WTC11 (cell line): ENCODE data around the gene CEP104.

Experiments
- ATF6 ChIP-seq: sonication (generic); formaldehyde crosslinking; IDR thresholded peaks from 2 replicates; pipeline ENCODE4 v1.8.1; 2023; ENCODE audit warnings: mild to moderate bottlenecking, missing genetic modification reagents
- FOXP1 ChIP-seq: sonication (generic); formaldehyde crosslinking; IDR thresholded peaks from 2 replicates; pipeline ENCODE4 v1.8.0; 2022; ENCODE audit warnings: missing genetic modification reagents, mild to moderate bottlenecking, moderate library complexity, borderline replicate concordance
- PRDM15 ChIP-seq: sonication (generic); formaldehyde crosslinking; IDR thresholded peaks from 2 replicates; pipeline ENCODE4 v1.8.0; 2022; ENCODE audit warnings: missing genetic modification reagents
- SP1 ChIP-seq: sonication (generic); formaldehyde crosslinking; conservative IDR thresholded peaks from 2 replicates; pipeline ENCODE4 v1.8.1; 2022; ENCODE audit warnings: missing genetic modification reagents
- ZNF317 ChIP-seq: sonication (generic); formaldehyde crosslinking; IDR thresholded peaks from 2 replicates; pipeline ENCODE4 v1.8.1; 2023; ENCODE audit warnings: low read depth, mild to moderate bottlenecking, moderate library complexity, missing genetic modification reagents, borderline replicate concordance
- ZNF416 ChIP-seq: fragments of 250-450 bp; sonication (Bioruptor Pico); IDR thresholded peaks from 2 replicates; pipeline ENCODE4 v1.9.0; 2021; ENCODE audit warnings: mild to moderate bottlenecking, inconsistent platforms
- TF ChIP-seq, protein P1 (sequence below): fragments of 200-600 bp; IDR thresholded peaks from 2 replicates; pipeline ENCODE4 v1.8.0; 2022; ENCODE audit warnings: antibody characterized with exemption
- TF ChIP-seq, protein P2 (sequence below): sonication (generic); formaldehyde crosslinking; IDR thresholded peaks from 2 replicates; pipeline ENCODE4 v1.8.1; 2022; ENCODE audit warnings: mild to moderate bottlenecking, missing genetic modification reagents, moderate library complexity, borderline replicate concordance
- TF ChIP-seq, protein P3 (sequence below): sonication (generic); formaldehyde crosslinking; IDR thresholded peaks from 2 replicates; pipeline ENCODE4 v1.8.0; 2023; ENCODE audit warnings: mild to moderate bottlenecking, missing genetic modification reagents
- TF ChIP-seq, protein P4 (sequence below): sonication (generic); formaldehyde crosslinking; conservative IDR thresholded peaks from 2 replicates; pipeline ENCODE4 v1.8.1; 2023; ENCODE audit warnings: mild to moderate bottlenecking, low read depth, missing genetic modification reagents, moderate library complexity

GRCh38 chr1:3852091-3852490 is 4.9 kb downstream of the CEP104 start:
- TF ChIP-seq ATF6 (CRISPR knock-in tag) (no peak), FOXP1 (no peak), PRDM15 (CRISPR knock-in tag) (no peak), SP1 (CRISPR knock-in tag) (no peak), ZNF416 (CRISPR knock-in tag) (no peak), ZNF317 (CRISPR knock-in tag) (no peak)
- TF ChIP-seq, protein P1, sequence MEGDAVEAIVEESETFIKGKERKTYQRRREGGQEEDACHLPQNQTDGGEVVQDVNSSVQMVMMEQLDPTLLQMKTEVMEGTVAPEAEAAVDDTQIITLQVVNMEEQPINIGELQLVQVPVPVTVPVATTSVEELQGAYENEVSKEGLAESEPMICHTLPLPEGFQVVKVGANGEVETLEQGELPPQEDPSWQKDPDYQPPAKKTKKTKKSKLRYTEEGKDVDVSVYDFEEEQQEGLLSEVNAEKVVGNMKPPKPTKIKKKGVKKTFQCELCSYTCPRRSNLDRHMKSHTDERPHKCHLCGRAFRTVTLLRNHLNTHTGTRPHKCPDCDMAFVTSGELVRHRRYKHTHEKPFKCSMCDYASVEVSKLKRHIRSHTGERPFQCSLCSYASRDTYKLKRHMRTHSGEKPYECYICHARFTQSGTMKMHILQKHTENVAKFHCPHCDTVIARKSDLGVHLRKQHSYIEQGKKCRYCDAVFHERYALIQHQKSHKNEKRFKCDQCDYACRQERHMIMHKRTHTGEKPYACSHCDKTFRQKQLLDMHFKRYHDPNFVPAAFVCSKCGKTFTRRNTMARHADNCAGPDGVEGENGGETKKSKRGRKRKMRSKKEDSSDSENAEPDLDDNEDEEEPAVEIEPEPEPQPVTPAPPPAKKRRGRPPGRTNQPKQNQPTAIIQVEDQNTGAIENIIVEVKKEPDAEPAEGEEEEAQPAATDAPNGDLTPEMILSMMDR, result no peak
- TF ChIP-seq, protein P2, sequence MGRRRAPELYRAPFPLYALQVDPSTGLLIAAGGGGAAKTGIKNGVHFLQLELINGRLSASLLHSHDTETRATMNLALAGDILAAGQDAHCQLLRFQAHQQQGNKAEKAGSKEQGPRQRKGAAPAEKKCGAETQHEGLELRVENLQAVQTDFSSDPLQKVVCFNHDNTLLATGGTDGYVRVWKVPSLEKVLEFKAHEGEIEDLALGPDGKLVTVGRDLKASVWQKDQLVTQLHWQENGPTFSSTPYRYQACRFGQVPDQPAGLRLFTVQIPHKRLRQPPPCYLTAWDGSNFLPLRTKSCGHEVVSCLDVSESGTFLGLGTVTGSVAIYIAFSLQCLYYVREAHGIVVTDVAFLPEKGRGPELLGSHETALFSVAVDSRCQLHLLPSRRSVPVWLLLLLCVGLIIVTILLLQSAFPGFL (CRISPR knock-in tag), result no peak
- TF ChIP-seq, protein P3, sequence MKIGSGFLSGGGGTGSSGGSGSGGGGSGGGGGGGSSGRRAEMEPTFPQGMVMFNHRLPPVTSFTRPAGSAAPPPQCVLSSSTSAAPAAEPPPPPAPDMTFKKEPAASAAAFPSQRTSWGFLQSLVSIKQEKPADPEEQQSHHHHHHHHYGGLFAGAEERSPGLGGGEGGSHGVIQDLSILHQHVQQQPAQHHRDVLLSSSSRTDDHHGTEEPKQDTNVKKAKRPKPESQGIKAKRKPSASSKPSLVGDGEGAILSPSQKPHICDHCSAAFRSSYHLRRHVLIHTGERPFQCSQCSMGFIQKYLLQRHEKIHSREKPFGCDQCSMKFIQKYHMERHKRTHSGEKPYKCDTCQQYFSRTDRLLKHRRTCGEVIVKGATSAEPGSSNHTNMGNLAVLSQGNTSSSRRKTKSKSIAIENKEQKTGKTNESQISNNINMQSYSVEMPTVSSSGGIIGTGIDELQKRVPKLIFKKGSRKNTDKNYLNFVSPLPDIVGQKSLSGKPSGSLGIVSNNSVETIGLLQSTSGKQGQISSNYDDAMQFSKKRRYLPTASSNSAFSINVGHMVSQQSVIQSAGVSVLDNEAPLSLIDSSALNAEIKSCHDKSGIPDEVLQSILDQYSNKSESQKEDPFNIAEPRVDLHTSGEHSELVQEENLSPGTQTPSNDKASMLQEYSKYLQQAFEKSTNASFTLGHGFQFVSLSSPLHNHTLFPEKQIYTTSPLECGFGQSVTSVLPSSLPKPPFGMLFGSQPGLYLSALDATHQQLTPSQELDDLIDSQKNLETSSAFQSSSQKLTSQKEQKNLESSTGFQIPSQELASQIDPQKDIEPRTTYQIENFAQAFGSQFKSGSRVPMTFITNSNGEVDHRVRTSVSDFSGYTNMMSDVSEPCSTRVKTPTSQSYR (CRISPR knock-in tag), result no peak
- TF ChIP-seq, protein P4, sequence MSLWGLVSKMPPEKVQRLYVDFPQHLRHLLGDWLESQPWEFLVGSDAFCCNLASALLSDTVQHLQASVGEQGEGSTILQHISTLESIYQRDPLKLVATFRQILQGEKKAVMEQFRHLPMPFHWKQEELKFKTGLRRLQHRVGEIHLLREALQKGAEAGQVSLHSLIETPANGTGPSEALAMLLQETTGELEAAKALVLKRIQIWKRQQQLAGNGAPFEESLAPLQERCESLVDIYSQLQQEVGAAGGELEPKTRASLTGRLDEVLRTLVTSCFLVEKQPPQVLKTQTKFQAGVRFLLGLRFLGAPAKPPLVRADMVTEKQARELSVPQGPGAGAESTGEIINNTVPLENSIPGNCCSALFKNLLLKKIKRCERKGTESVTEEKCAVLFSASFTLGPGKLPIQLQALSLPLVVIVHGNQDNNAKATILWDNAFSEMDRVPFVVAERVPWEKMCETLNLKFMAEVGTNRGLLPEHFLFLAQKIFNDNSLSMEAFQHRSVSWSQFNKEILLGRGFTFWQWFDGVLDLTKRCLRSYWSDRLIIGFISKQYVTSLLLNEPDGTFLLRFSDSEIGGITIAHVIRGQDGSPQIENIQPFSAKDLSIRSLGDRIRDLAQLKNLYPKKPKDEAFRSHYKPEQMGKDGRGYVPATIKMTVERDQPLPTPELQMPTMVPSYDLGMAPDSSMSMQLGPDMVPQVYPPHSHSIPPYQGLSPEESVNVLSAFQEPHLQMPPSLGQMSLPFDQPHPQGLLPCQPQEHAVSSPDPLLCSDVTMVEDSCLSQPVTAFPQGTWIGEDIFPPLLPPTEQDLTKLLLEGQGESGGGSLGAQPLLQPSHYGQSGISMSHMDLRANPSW (CRISPR knock-in tag), result no peak
